H1 (cell line): ENCODE data around the gene THAP5. TPM values are rescaled to one million over a fixed set of nuclear protein-coding genes. Genes with fewer than 3 reads are reported as not detected.

Source experiments
- CTCF ChIA-PET: fragments of 300-600 bp; sonication (Branson Sonifier 250); formaldehyde crosslinking; loops from one replicate; lab custom pipeline; 2021; ENCODE audit not compliant: partially characterized antibody; lab: Charles Lee
- POLR2A ChIA-PET: fragments of 300-600 bp; sonication (Branson Sonifier 250); formaldehyde crosslinking; loops from one replicate; lab custom pipeline; 2021; ENCODE audit warnings: inconsistent platforms; ENCODE audit not compliant: partially characterized antibody; lab: Charles Lee
- DNase-seq, 2 experiments: peaks; one replicate each; pipeline versions ENCODE4 v3.0.0 to v3.0.0-alpha.2; 2010 to 2022; ENCODE audit warnings: low spot score in 2 of 2, low read depth in 1 of 2, mixed read lengths in 1 of 2
- FAIRE-seq: peaks from 2 replicates; lab custom pipeline; 2011; peaks lifted over from hg19 to GRCh38; lab: Jason Lieb, UNC
- H2AFZ ChIP-seq: 2 replicates; pipeline ENCODE4 v1.8.1; 2012; ENCODE audit warnings: low read length, inconsistent platforms
- H2AK5ac ChIP-seq: 2 replicates; pipeline ENCODE4 v1.6.1; 2013; ENCODE audit warnings: low read depth, low read length
- H2BK120ac ChIP-seq: replicated peaks from 2 replicates; pipeline ENCODE3; 2013; ENCODE audit warnings: low read depth, low read length, inconsistent platforms
- H2BK12ac ChIP-seq: 2 replicates; pipeline ENCODE4 v1.6.1; 2013; ENCODE audit warnings: low read depth, low read length
- H2BK15ac ChIP-seq: 2 replicates; pipeline ENCODE4 v1.6.1; 2013; ENCODE audit warnings: low read length
- H2BK20ac ChIP-seq: 2 replicates; pipeline ENCODE4 v1.6.1; 2013; ENCODE audit warnings: low read length
- H2BK5ac ChIP-seq: 2 replicates; pipeline ENCODE4 v1.6.1; 2013; ENCODE audit warnings: low read depth, low read length
- H3K14ac ChIP-seq: 2 replicates; pipeline ENCODE4 v1.6.1; 2013; ENCODE audit warnings: inconsistent platforms; ENCODE audit not compliant: insufficient read length
- H3K18ac ChIP-seq: 2 replicates; pipeline ENCODE4 v1.6.1; 2013; ENCODE audit warnings: low read length; ENCODE audit errors: extremely low read depth
- H3K23ac ChIP-seq: 2 replicates; pipeline ENCODE4 v1.6.1; 2013; ENCODE audit warnings: inconsistent platforms; ENCODE audit not compliant: insufficient read length
- H3K23me2 ChIP-seq: 2 replicates; pipeline ENCODE4 v1.6.1; 2013; ENCODE audit warnings: low read depth, low read length
- H3K27ac ChIP-seq: 2 replicates; pipeline ENCODE4 v1.6.1; 2011; ENCODE audit warnings: low read depth, low read length, inconsistent platforms
- H3K27me3 ChIP-seq, 4 experiments: replicated peaks in 1 of 4; 1 replicate in 1 of 4; 2 replicates in 3 of 4; pipeline versions ENCODE4 v1.6.1 to v1.8.1; 2011 to 2013; ENCODE audit warnings: low read length in 3 of 4, mild to moderate bottlenecking in 3 of 4, inconsistent platforms in 2 of 4, mixed read lengths in 2 of 4, moderate library complexity in 1 of 4; ENCODE audit not compliant: control insufficient read depth in 3 of 4, insufficient read depth in 3 of 4; ENCODE audit errors: extremely low read depth in 1 of 4
- H3K36me3 ChIP-seq, 4 experiments: 2 replicates each; pipeline versions ENCODE4 v1.6.1 to v1.8.1; 2011 to 2013; ENCODE audit warnings: mild to moderate bottlenecking in 4 of 4, low read length in 3 of 4, moderate library complexity in 2 of 4, control low read depth in 1 of 4, inconsistent platforms in 1 of 4; ENCODE audit not compliant: insufficient read depth in 4 of 4, control insufficient read depth in 2 of 4
- H3K4ac ChIP-seq: replicated peaks from 2 replicates; pipeline ENCODE3; 2013; ENCODE audit warnings: low read length, low read depth, mixed read lengths, inconsistent platforms; ENCODE audit not compliant: insufficient read length
- H3K4me1 ChIP-seq, 4 experiments: replicated peaks in 1 of 4; 1 replicate in 1 of 4; 2 replicates in 3 of 4; pipeline versions ENCODE4 v1.6.1 to v1.8.1; 2011 to 2013; ENCODE audit warnings: low read length in 3 of 4, inconsistent platforms in 2 of 4, mixed read lengths in 1 of 4; ENCODE audit not compliant: insufficient read depth in 4 of 4, control insufficient read depth in 3 of 4
- H3K4me2 ChIP-seq, 2 experiments: 2 replicates each; pipeline versions ENCODE4 v1.6.1 to v1.8.1; 2011 to 2013; ENCODE audit warnings: low read depth in 2 of 2, low read length in 2 of 2, control low read depth in 1 of 2, inconsistent platforms in 1 of 2, mild to moderate bottlenecking in 1 of 2; ENCODE audit not compliant: insufficient read depth in 1 of 2
- H3K4me3 ChIP-seq, 4 experiments: fragments of 200-600, 300-600 bp in 1 of 4; sonication (generic), shearing (Covaris generic), sonication (Bioruptor Twin) in 1 of 4; 2 replicates each; pipeline versions ENCODE4 v1.5.1 to v1.8.1; 2011 to 2016; ENCODE audit warnings: low read length in 4 of 4, low read depth in 3 of 4, control low read depth in 2 of 4, inconsistent platforms in 2 of 4, mild to moderate bottlenecking in 2 of 4, mixed read lengths in 1 of 4, moderate library complexity in 1 of 4; ENCODE audit not compliant: insufficient read depth in 2 of 4; ENCODE audit errors: extremely low read depth in 1 of 4
- H3K56ac ChIP-seq: replicated peaks from 2 replicates; pipeline ENCODE3; 2013; ENCODE audit warnings: low read depth, mild to moderate bottlenecking, mixed read lengths, low read length, inconsistent platforms; ENCODE audit not compliant: insufficient read length
- H3K79me1 ChIP-seq: 2 replicates; pipeline ENCODE4 v1.6.1; 2013; ENCODE audit warnings: low read depth, low read length, control low read depth
- H3K79me2 ChIP-seq, 2 experiments: 2 replicates each; pipeline versions ENCODE4 v1.6.1 to v1.8.1; 2012 to 2013; ENCODE audit warnings: low read length in 2 of 2, mild to moderate bottlenecking in 2 of 2, inconsistent platforms in 1 of 2; ENCODE audit not compliant: insufficient read depth in 2 of 2, control insufficient read depth in 1 of 2
- H3K9ac ChIP-seq, 4 experiments: replicated peaks in 1 of 4; 1 replicate in 1 of 4; 2 replicates in 3 of 4; pipeline versions ENCODE4 v1.6.1 to v1.8.1; 2011 to 2013; ENCODE audit warnings: low read depth in 3 of 4, low read length in 3 of 4, control low read depth in 2 of 4, mild to moderate bottlenecking in 2 of 4, moderate library complexity in 2 of 4, inconsistent platforms in 1 of 4; ENCODE audit errors: extremely low read depth in 1 of 4
- H3K9me3 ChIP-seq, 2 experiments: 2 replicates each; pipeline versions ENCODE4 v1.6.1 to v1.8.1; 2012 to 2013; ENCODE audit warnings: mild to moderate bottlenecking in 2 of 2, moderate library complexity in 2 of 2, control low read depth in 1 of 2, inconsistent platforms in 1 of 2, low read depth in 1 of 2, low read length in 1 of 2, mixed read lengths in 1 of 2; ENCODE audit not compliant: insufficient read depth in 2 of 2
- H4K20me1 ChIP-seq, 2 experiments: replicated peaks in 1 of 2; 2 replicates each; pipeline versions ENCODE3 to v1.8.1; 2011 to 2013; ENCODE audit warnings: inconsistent platforms in 2 of 2, low read length in 2 of 2, mild to moderate bottlenecking in 1 of 2; ENCODE audit not compliant: insufficient read depth in 2 of 2, control insufficient read depth in 1 of 2
- H4K5ac ChIP-seq: 2 replicates; pipeline ENCODE4 v1.6.1; 2013; ENCODE audit warnings: low read length, low read depth, mixed read lengths, inconsistent platforms; ENCODE audit not compliant: insufficient read length
- H4K8ac ChIP-seq: 2 replicates; pipeline ENCODE4 v1.8.0; 2013; ENCODE audit warnings: mild to moderate bottlenecking, moderate library complexity, low read length, inconsistent platforms; ENCODE audit not compliant: insufficient read depth; ENCODE audit errors: extremely low read depth
- H4K91ac ChIP-seq: replicated peaks from 2 replicates; pipeline ENCODE3; 2013; ENCODE audit warnings: low read length, mixed read lengths, inconsistent platforms; ENCODE audit not compliant: insufficient read length
- CHD2 ChIP-seq: IDR thresholded peaks from 2 replicates; pipeline ENCODE4 v1.6.1; 2012; ENCODE audit warnings: low read length, improper control_type of control experiment
- EZH2 ChIP-seq: fragments of 200-600 bp; sonication (generic); IDR thresholded peaks from 2 replicates; pipeline ENCODE4 v1.7.1; 2012; ENCODE audit warnings: low read depth, mild to moderate bottlenecking, moderate library complexity, low read length, inconsistent platforms; ENCODE audit not compliant: severe bottlenecking
- FOSL1 ChIP-seq: IDR thresholded peaks from 2 replicates; pipeline ENCODE4 v1.6.1; 2011; ENCODE audit warnings: mild to moderate bottlenecking, low read depth, low read length, moderate library complexity; ENCODE audit not compliant: insufficient read depth
- HDAC6 ChIP-seq: IDR thresholded peaks from one replicate; pipeline ENCODE4 v1.7.1; 2012; ENCODE audit warnings: low read depth, mild to moderate bottlenecking, inconsistent platforms, low read length, moderate library complexity
- JUND ChIP-seq: IDR thresholded peaks from 2 replicates; pipeline ENCODE4 v1.6.1; 2011; ENCODE audit warnings: mild to moderate bottlenecking, improper control_type of control experiment, low read length
- MAFK ChIP-seq: IDR thresholded peaks from 2 replicates; pipeline ENCODE4 v1.6.1; 2012; ENCODE audit warnings: low read depth, mild to moderate bottlenecking, improper control_type of control experiment, low read length
- NANOG ChIP-seq: IDR thresholded peaks from 2 replicates; pipeline ENCODE4 v1.6.1; 2011; ENCODE audit warnings: low read length, low read depth, mild to moderate bottlenecking, inconsistent platforms; ENCODE audit not compliant: insufficient read depth, poor library complexity, severe bottlenecking
- NRF1 ChIP-seq: IDR thresholded peaks from 2 replicates; pipeline ENCODE4 v1.6.1; 2011; ENCODE audit warnings: mild to moderate bottlenecking, low read depth, low read length, improper control_type of control experiment
- RAD21 ChIP-seq, 2 experiments: IDR thresholded peaks in 1 of 2; conservative IDR thresholded peaks in 1 of 2; 2 replicates each; pipeline ENCODE4 v1.6.1; 2011; ENCODE audit warnings: low read depth in 2 of 2, low read length in 2 of 2, improper control_type of control experiment in 1 of 2, inconsistent platforms in 1 of 2, mild to moderate bottlenecking in 1 of 2, moderate library complexity in 1 of 2
- RBBP5 ChIP-seq: IDR thresholded peaks from 2 replicates; pipeline ENCODE4 v1.7.1; 2012; ENCODE audit warnings: low read depth, mild to moderate bottlenecking, inconsistent platforms, low read length, moderate library complexity, borderline replicate concordance
- RFX5 ChIP-seq: IDR thresholded peaks from 2 replicates; pipeline ENCODE4 v1.6.1; 2011; ENCODE audit warnings: low read depth, low read length, improper control_type of control experiment, borderline replicate concordance
- RXRA ChIP-seq: IDR thresholded peaks from 2 replicates; pipeline ENCODE4 v1.6.1; 2011; ENCODE audit warnings: low read depth, mild to moderate bottlenecking, low read length, moderate library complexity; ENCODE audit not compliant: insufficient read depth
- SIN3A ChIP-seq, 2 experiments: IDR thresholded peaks in 1 of 2; conservative IDR thresholded peaks in 1 of 2; 2 replicates each; pipeline ENCODE4 v1.6.1; 2011 to 2012; ENCODE audit warnings: low read length in 2 of 2, improper control_type of control experiment in 1 of 2, low read depth in 1 of 2, mild to moderate bottlenecking in 1 of 2
- YY1 ChIP-seq: IDR thresholded peaks from 2 replicates; pipeline ENCODE4 v1.6.1; 2011; ENCODE audit warnings: low read depth, mild to moderate bottlenecking, low read length
- WGBS, 2 experiments: shearing (Covaris generic) in 1 of 2; methylation state at CpG; one replicate each; pipeline versions ENCODE4 v1.1.6 to v1.1.7; 2013 to 2015; ENCODE audit warnings: low lambda C conversion rate in 2 of 2, mixed read lengths in 2 of 2, inconsistent platforms in 1 of 2, low coverage in 1 of 2, missing lambda C conversion rate in 1 of 2; ENCODE audit not compliant: insufficient replicate concordance in 2 of 2, insufficient coverage in 1 of 2, insufficient read length in 1 of 2; ENCODE audit errors: extremely low coverage in 1 of 2, missing lambda C conversion rate in 1 of 2; 5-methylcytosine and 5-hydroxymethylcytosine counted together
- polyA plus RNA-seq, 7 experiments: library from polyadenylated mRNA; depleted of rRNA in 3 of 7; stranded (reverse) in 5 of 7; unstranded in 2 of 7; fragments of >200 nt in 5 of 7; fragments of 200-250 nt in 2 of 7; gene quantifications; 1 replicate in 5 of 7; 2 replicates in 1 of 7; 4 replicates in 1 of 7; pipeline versions ENCODE4 v1.2.1 to v1.2.3, GENCODE V29; 2011 to 2013; ENCODE audit warnings: missing spikeins in 2 of 7, mixed read lengths in 2 of 7
- total RNA-seq: library from RNA; stranded (reverse); fragmentation: NEBNext Ultra II Directional; extraction: Animal tissue kit (Norgen Biotek cat#: 25700); gene quantifications from 2 replicates; pipeline ENCODE4 v1.2.1, GENCODE V29; 2021

THAP5 gene
- total and polyA plus RNA-seq, 2 of the 8 experiments (the other 6 are each of a cell fraction or from before 2014, with no cell fraction given): 3.9 to 24.2 TPM

DNA sequence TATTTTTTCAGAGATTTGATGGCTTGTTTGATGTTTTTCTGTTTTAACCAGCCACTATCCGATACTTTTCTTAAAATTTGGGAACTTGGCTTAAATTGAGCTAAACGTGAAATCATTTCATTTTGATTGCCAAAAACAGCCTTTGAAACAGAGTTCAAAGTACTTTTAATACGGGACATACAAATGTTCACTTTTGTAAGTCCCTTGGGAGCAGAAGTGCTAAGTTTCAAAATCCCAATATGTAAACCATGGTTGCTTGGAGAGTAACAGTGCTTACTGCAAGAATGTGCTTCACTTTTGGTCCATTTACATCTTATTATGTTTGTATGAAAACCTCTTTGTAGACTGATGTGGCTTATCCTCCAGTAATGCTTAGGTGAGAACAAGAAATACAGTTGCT is 54.5 kb downstream of the THAP5 start:
- H4K91ac ChIP-seq: no peak overlapping the region
- H3K4me3 ChIP-seq: no peak overlapping the region
- no peak overlapping the region for H4K5ac ChIP-seq
- H3K9me3 ChIP-seq: no peaks in the 10 kb centered on the region
- peak; percentile 52 for FAIRE-seq
- H3K36me3 ChIP-seq: peaks cover 0 to 55% (median 7%) of the 10 kb centered on the region in 4 experiments; a peak in 4 of 8 replicates
- H2AK5ac ChIP-seq: no peak overlapping the region
- H3K18ac ChIP-seq: no peak overlapping the region
- H3K27ac ChIP-seq: no peak overlapping the region
- H3K79me1 ChIP-seq: peaks cover 4% of the 10 kb centered on the region; the same call in 1 of the 2 replicates
- no peak overlapping the region for H2BK15ac ChIP-seq
- no peak overlapping the region for H2AFZ ChIP-seq
- H3K14ac ChIP-seq: no peak overlapping the region
- no peak for DNase-seq
- no peak overlapping the region for H3K4ac ChIP-seq
- POLR2A ChIA-PET: no interaction called here
- CTCF ChIA-PET: no interaction called here
- H3K56ac ChIP-seq: no peak overlapping the region
- H3K23ac ChIP-seq: no peak overlapping the region
- peaks cover 0 to 1% of the 10 kb centered on the region in 2 experiments for H4K20me1 ChIP-seq
- peaks cover 0 to 23% of the 10 kb centered on the region in 2 experiments; a peak in 2 of 4 replicates for H3K79me2 ChIP-seq
- H2BK12ac ChIP-seq: no peak overlapping the region
- no peak overlapping the region for H2BK120ac ChIP-seq
- no peak overlapping the region for H2BK20ac ChIP-seq
- 91% methylated on average over 3 of the region's 3 CpGs; no CpG with 5 or more reads in 1 of the 2 experiments for WGBS, 2 experiments
- H3K27me3 ChIP-seq: no peaks in the 10 kb centered on the region
- no peak overlapping the region for H3K4me2 ChIP-seq
- H4K8ac ChIP-seq: no peak overlapping the region
- H3K9ac ChIP-seq: no peak overlapping the region
- no peak overlapping the region for H2BK5ac ChIP-seq
- H3K23me2 ChIP-seq: no peaks in the 10 kb centered on the region
- no peaks in the 10 kb centered on the region for H3K4me1 ChIP-seq
- TF ChIP-seq CHD2 (no peak), RAD21 (IDR thresholded peaks at IDR 0.05 in 1 of 2, conservative IDR thresholded peaks at IDR 0.05 in 1 of 2; ENCODE audit: low read depth in 2 of 2, low read length in 2 of 2) (no peak), RBBP5 (no peak), FOSL1 (no peak), RFX5 (no peak), HDAC6 (no peak), NANOG (no peak), MAFK (no peak), RXRA (no peak), YY1 (no peak), EZH2 (no peak), SIN3A (conservative IDR thresholded peaks at IDR 0.05 in 1 of 2, IDR thresholded peaks at IDR 0.05 in 1 of 2; ENCODE audit: low read depth in 1 of 2, low read length in 2 of 2) (no peak), NRF1 (no peak), JUND (no peak)
